Endothelial cell (in vitro differentiated cells): ENCODE results near the gene ABHD17C. TPM values are rescaled to one million over a fixed set of nuclear protein-coding genes. Genes with fewer than 3 reads are reported as not detected.

Experiments
- DNase-seq: peaks from one replicate; pipeline ENCODE4 v3.0.0; 2021; ENCODE audit warnings: low spot score
- H3K27ac Mint-ChIP-seq: one replicate; pipeline ENCODE4 v1.8.0; 2021; ENCODE audit warnings: mixed read lengths, inconsistent platforms; ENCODE audit not compliant: unreplicated experiment
- H3K27me3 Mint-ChIP-seq: one replicate; pipeline ENCODE4 v1.8.0; 2021; ENCODE audit warnings: mild to moderate bottlenecking, moderate library complexity, mixed read lengths, inconsistent platforms; ENCODE audit not compliant: unreplicated experiment
- H3K36me3 Mint-ChIP-seq: one replicate; pipeline ENCODE4 v1.8.0; 2021; ENCODE audit warnings: mild to moderate bottlenecking, low read depth, mixed read lengths, inconsistent platforms; ENCODE audit not compliant: unreplicated experiment
- H3K4me1 Mint-ChIP-seq: one replicate; pipeline ENCODE4 v1.8.0; 2021; ENCODE audit warnings: mild to moderate bottlenecking, mixed read lengths, inconsistent platforms; ENCODE audit not compliant: unreplicated experiment
- H3K4me3 Mint-ChIP-seq: one replicate; pipeline ENCODE4 v1.8.0; 2021; ENCODE audit warnings: mild to moderate bottlenecking, mixed read lengths, inconsistent platforms; ENCODE audit not compliant: unreplicated experiment
- H3K9me3 Mint-ChIP-seq: one replicate; pipeline ENCODE4 v1.8.0; 2021; ENCODE audit warnings: mixed read lengths, inconsistent platforms; ENCODE audit not compliant: unreplicated experiment
- total RNA-seq: library from RNA; stranded (reverse); fragmentation: NEBNext Ultra II Directional; extraction: Animal tissue kit (Norgen Biotek cat#: 25700); gene quantifications from one replicate; pipeline ENCODE4 v1.2.1, GENCODE V29; 2021; ENCODE audit not compliant: unreplicated experiment
- TF ChIP-seq, protein P1 (sequence below): fragments of 200-600 bp; sonication (generic); IDR thresholded peaks from one replicate; pipeline ENCODE4 v1.5.0; 2021; ENCODE audit warnings: antibody characterized with exemption; ENCODE audit not compliant: unreplicated experiment

The ABHD17C gene
- total RNA-seq, 1 donor from 2014 or later: 3.3 TPM

DNA sequence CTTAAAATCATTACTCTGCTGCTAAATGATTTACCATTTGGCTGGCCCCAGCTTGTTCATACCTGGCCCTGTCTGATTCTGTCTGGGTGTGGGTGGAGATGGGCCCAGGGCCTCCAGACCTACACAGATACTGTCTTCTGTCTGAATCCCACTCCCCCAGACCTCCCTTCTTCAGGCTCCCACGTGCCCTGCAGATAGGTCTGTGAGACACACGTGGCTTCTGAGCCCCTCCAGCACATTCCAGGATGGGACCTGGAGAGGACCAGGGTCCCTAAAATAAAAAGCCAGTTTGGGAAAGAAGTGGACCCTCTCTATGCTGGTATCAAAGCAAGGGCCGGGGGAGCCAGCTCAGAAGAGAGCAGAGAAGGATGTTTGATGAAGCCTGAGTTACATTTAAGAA, 69.4 kb downstream of the ABHD17C start:
- Mint-ChIP-seq H3K27ac (no peak overlapping the region), H3K9me3 (no peaks in the 10 kb centered on the region), H3K36me3 (no peaks in the 10 kb centered on the region), H3K27me3 (peaks cover 2% of the 10 kb centered on the region), H3K4me3 (no peak overlapping the region), H3K4me1 (no peaks in the 10 kb centered on the region)
- no peak for DNase-seq
- TF ChIP-seq, protein P1, sequence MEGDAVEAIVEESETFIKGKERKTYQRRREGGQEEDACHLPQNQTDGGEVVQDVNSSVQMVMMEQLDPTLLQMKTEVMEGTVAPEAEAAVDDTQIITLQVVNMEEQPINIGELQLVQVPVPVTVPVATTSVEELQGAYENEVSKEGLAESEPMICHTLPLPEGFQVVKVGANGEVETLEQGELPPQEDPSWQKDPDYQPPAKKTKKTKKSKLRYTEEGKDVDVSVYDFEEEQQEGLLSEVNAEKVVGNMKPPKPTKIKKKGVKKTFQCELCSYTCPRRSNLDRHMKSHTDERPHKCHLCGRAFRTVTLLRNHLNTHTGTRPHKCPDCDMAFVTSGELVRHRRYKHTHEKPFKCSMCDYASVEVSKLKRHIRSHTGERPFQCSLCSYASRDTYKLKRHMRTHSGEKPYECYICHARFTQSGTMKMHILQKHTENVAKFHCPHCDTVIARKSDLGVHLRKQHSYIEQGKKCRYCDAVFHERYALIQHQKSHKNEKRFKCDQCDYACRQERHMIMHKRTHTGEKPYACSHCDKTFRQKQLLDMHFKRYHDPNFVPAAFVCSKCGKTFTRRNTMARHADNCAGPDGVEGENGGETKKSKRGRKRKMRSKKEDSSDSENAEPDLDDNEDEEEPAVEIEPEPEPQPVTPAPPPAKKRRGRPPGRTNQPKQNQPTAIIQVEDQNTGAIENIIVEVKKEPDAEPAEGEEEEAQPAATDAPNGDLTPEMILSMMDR: no peak

DNA sequence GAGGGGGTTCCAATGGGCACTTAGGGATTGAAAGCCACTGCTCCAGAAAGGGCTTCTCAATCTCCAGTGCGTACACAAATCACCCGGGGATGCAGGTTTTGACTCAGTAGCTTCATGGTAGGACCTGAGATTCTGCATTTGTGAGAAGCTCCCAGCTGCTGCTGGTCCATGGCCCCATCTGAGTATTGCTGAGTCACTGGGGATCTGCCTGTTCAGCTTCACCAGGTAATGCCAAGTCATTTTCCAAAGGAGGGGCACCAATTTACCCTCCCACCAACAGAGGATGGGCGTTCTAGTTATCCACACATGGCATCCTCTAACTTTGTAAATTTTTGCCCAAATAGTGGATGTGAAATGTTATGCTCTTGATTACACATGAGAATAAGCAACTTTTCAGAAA, 71.2 kb downstream of the ABHD17C start:
- TF ChIP-seq, protein P1: no peak
- H3K36me3 Mint-ChIP-seq: no peaks in the 10 kb centered on the region
- H3K4me1 Mint-ChIP-seq: no peaks in the 10 kb centered on the region
- no peak overlapping the region for H3K27ac Mint-ChIP-seq
- no peaks in the 10 kb centered on the region for H3K9me3 Mint-ChIP-seq
- H3K27me3 Mint-ChIP-seq: peaks cover 2% of the 10 kb centered on the region
- no peak for DNase-seq
- no peak overlapping the region for H3K4me3 Mint-ChIP-seq

DNA sequence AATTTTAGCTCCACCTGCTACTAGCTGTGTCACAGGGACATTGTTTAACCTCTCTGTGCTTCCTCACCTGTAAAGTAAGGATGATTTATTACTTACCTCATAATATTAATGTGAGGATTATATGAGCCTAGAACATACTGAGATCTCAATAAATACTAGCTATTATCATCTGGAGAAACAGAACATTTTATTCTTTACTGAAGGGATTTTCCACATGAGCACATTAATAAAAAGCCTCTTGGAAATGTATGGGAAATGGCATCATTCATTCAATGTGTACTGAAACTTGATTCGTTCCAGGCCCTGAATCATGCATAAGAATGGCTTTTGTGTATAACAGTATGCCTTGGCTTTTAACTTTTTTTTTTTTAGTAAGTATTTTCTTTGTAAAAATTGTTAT, 73.0 kb downstream of the ABHD17C start:
- Mint-ChIP-seq H3K27me3 (no peaks in the 10 kb centered on the region), H3K27ac (no peak overlapping the region), H3K4me1 (no peaks in the 10 kb centered on the region), H3K4me3 (no peak overlapping the region), H3K36me3 (no peaks in the 10 kb centered on the region), H3K9me3 (no peaks in the 10 kb centered on the region)
- no peak for DNase-seq
- TF ChIP-seq, protein P1: no peak

DNA sequence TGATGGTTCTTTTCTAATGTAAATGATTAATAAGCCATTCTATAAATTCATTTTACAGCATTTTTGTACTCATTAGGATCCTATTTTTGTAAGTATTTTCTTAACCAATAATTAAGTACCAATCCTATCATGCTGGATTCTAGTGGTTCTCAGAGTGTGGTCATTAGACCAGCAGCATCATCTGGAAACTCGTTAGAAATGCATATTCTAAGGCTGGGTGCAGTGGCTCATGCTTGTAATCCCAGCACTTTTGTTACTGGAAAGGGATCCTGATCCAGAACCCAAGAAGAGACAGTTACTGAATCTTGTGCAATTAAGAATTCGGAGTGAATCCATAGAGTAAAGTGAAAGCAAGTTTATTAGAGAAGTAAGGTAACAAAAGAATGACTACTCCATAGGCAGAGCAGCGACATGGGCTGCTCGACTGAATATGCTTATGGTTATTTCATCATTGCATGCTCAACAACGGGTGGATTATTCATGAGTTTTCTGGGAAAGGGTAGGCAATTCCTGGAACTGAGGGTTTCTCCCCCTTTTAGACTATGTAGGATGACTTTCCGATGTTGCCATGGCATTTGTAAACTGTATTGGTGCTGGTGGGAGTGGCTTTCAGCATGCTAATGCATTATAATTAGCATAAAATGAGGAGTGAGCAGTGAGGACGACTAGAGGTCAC, 74.2 kb downstream of the ABHD17C start:
- no peak for DNase-seq
- H3K27me3 Mint-ChIP-seq: no peaks in the 10 kb centered on the region
- H3K4me3 Mint-ChIP-seq: no peak overlapping the region
- H3K36me3 Mint-ChIP-seq: no peaks in the 10 kb centered on the region
- TF ChIP-seq, protein P1: no peak
- no peak overlapping the region for H3K27ac Mint-ChIP-seq
- no peaks in the 10 kb centered on the region for H3K9me3 Mint-ChIP-seq
- H3K4me1 Mint-ChIP-seq: no peaks in the 10 kb centered on the region

DNA sequence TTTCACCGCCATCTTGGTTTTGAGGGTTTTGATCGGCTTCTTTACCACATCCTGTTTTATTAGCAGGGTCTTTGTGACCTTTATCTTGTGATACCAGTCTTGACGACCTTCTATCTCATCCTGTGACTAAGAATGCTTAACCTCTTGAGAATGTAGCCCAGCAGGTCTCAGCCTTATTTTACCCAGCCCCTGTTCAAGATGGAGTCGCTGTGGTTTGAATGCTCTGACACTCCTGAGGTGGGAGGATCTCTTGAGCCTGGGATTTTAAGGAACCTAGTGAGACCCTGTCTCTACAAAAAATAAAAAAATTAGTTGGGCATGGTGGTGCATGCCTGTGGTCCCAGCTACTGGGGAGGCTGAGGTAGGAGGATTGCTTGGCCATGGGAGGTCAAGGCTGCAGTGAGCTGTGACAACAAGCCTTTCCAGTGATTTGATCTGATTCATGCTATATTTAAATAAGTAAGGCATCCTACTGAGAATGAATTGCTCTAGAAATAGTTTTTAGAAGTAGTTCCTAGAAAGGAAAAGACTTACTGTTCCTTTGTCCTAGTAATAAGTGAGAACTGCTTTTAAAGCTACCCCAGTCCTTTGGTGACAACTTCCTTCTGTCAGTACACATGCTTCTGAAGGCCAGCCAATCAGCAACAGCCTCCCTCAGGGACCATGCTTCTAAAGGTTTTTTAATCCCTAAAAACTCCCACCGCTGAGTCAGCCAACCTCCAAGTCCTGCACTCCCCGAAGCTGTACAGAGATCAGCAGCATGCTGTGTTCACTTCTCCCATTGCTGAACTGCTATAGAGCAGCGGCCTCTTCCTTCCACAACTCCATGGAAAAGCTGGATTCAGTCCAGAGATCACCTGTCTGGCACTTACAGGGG, 75.0 kb downstream of the ABHD17C start:
- Mint-ChIP-seq H3K9me3 (no peaks in the 10 kb centered on the region), H3K27me3 (no peaks in the 10 kb centered on the region), H3K4me3 (no peak overlapping the region), H3K36me3 (no peaks in the 10 kb centered on the region), H3K27ac (no peak overlapping the region), H3K4me1 (no peaks in the 10 kb centered on the region)
- DNase-seq: no peak
- TF ChIP-seq, protein P1: no peak
